Islet of Langerhans (tissue), 1 donor: Measurements from ENCODE around the gene CCDC187.

Source experiments
- FAIRE-seq: peaks from one replicate; lab custom pipeline; 2011; peaks lifted over from hg19 to GRCh38; lab: Jason Lieb, UNC

Gene CCDC187

GRCh38 chr9:136297016-136297691 lies 6.7 kb downstream of the CCDC187 start:
- FAIRE-seq, result no peak

- FAIRE-seq, result no peak
Measured at GRCh38 chr9:136296434-136297015, 7.4 kb downstream of the CCDC187 start.

- FAIRE-seq, result no peak
Measured at GRCh38 chr9:136295542-136296433, 8.1 kb downstream of the CCDC187 start.

DNA sequence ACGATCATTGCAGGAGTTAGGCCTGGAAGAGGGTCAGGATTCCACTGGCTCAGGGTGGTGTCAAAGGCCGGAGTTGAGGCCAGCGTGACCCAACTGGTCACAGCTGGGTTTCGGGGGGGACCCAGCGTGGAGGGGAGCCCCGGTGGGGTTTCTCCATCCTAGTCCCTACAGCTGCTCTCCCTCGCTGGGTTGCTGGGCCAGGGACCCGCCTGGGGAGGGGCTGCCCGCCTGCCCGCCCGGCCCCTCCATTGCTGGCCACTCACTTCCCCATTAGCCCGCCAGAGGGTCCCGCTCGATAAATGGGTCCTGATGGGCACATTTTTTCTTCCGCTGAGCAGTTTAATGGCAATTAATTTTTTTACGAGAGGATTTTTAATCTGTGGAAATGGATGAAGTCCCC lies 8.8 kb downstream of the CCDC187 start:
- FAIRE-seq, result no peak

DNA sequence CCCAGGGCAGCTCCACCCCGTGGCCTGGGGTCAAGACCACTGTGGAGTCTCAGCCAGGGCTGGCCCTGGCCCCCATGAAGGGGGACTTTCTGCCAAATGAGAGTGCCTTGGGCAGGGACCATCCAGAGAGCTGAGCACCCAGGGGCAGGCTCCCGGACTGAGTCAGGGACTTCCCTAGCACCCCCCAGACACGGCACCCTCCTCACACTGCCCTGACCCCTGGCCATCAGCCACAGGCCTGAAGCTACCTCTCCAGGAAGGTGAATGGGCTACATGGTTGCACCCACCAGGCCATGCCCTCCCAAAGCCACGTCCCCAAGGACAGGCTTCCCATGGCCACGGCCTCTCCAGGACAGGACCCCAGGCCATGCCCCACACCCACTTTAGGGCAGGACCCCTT lies 9.5 kb downstream of the CCDC187 start:
- FAIRE-seq, result no peak

- FAIRE-seq, result no peak
Measured at GRCh38 chr9:136293476-136294077, 10.3 kb downstream of the CCDC187 start.

- FAIRE-seq, result no peak
Measured at GRCh38 chr9:136292591-136293448, 11.1 kb downstream of the CCDC187 start.

DNA sequence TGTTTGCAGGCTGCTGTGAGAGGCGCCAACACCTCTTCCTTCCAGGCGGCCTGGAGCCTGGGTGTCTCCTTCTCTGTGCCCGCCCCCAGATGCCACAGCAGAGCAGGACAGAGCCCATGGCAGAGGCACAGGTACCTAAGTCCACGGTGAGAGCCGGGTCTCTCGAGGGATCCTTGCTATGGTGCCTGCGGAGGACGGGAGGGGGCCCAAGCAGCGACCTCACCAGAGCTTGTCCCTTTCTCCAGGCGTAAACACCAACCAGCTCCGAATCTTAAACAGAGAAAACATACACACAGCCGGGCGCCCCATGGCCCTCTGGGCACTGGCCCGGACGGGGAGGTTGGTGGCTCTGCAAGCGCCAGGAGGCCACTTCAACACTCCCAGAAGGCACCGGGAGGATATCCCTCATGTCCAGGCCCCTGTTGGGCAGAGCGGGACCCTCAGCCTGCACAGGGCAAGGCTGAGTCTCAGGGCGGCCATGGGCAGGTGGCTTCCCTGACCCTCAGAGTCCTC lies 11.8 kb downstream of the CCDC187 start:
- no peak for FAIRE-seq

GRCh38 chr9:136291306-136292025 lies 12.4 kb downstream of the CCDC187 start:
- FAIRE-seq, result no peak

DNA sequence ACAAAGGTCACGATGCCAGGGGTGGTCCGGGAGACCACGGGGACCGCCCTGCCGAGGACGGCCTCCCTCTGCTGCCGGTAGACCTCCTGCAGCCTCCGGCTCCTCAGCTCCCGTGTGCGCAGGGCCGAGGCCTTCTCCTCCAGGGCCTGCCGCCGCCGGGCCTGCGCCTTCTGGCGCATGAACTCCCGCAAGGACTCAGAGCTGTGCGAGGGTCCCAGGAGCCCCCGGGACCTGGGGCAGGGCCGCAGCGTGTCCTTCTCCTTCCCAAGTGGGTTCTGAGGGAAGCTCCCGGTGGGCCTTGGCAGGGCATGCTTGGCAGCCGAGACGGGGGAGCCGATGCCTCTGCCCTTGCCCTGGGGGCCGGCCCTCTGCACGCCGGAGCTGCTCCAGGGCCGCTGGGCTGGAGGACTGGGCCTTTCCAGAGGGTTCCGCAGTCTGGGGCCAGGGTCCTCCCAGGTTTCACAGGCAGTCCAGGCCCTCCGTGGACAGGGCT lies 13.3 kb downstream of the CCDC187 start:
- FAIRE-seq, result no peak

GRCh38 chr9:136289651-136290507 lies 14.0 kb downstream of the CCDC187 start:
- no peak for FAIRE-seq

DNA sequence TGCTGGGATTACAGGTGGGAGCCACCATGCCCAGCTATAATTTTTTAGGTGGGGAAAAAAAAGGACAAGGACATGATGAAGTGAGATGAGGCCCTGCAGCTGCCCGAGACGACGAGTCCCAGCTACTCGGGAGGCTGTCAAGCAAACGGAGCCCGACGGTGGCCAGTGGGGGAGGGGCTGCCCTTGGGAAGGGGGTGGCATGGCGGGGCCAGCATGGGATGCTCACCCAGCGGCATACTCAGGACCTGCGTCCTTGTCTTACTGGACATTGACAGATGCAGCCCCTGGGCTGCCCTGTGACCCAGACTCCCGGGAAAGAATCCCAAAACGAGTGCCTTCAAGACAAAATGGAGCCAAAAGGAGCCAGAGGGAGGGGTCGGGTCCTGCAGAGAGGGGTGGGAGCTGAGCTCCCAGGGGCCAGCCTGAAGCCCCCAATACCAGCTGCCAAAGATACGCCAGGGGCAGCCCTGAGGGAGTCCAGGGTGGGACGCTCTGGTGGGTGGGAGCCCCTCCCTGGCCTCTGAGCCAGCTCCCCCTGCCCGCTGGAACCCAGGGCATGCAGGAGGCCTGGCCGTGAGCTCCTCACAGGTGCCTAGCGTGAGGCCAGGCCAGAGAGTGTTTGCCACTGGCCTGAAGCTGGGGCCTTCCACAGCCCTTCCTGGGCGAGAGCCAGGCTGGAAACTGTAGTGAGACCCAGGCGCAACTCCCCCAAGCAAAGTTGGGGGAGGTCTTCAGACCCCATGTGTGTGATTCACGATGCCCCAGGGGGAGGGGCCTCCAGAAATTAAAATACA lies 15.7 kb downstream of the CCDC187 start:
- no peak for FAIRE-seq

GRCh38 chr9:136286987-136287379 lies 16.9 kb downstream of the CCDC187 start:
- FAIRE-seq, result no peak

- FAIRE-seq, result no peak
Measured at GRCh38 chr9:136286359-136286986, 17.4 kb downstream of the CCDC187 start.

DNA sequence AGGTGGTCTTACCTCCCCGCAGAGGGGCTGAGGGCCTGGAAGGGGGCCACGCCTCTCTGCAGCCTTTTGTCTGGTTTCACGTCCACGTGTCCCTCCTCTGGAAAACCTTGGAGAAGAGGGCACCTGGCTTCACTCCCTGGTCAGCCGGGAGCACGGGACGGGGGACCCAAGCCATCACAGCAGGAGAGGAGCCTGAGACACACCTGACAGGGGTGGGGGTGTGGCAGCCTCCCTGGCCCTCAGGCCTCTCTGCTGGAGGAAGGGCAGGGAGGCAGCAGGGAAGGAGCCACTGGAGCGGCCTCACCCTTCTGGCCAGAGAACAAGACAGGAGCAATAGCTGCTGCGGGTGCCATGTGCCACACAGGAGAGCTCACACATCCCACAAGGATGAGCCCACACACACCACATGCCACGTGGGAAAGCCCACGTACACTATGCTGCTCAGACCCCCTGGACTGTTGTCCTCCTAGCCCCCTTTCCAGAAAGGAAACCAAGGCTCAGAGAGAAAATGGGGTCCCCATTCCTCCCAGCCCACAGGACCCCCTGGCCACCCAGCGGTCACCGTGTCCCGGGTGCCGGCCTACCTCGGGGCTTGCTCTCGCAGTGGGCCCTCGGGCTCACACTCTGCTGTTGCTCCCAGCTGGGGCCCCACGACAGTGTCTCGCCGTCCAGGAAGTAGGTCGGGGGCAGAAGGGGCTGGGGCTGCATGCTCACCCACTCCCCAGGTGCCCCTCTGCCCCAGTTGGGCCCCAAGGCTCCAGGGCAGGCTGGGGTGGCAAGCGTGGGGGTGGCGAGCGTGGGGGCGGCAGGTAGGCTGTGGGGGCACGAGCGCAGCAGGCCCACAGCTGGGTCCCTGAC lies 18.2 kb downstream of the CCDC187 start:
- no peak for FAIRE-seq

- no peak for FAIRE-seq
Measured at GRCh38 chr9:136284951-136285350, 18.9 kb downstream of the CCDC187 start.

GRCh38 chr9:136284311-136284710 lies 19.6 kb downstream of the CCDC187 start:
- FAIRE-seq, result no peak
